IPS-18a (cell line): ENCODE data around the gene GUSB.
"Not testable (repeated sequence)": the region's sequence is repeated elsewhere in the genome, so short reads cannot be mapped to it uniquely, and the experiment has no call there.

Experiments
- H3K27ac ChIP-seq: one replicate; pipeline ENCODE4 v1.5.1; 2013; ENCODE audit warnings: low read length
- H3K27me3 ChIP-seq: one replicate; pipeline ENCODE4 v1.6.1; 2013; ENCODE audit warnings: mild to moderate bottlenecking, low read length; ENCODE audit not compliant: control insufficient read depth, insufficient read depth
- H3K36me3 ChIP-seq: one replicate; pipeline ENCODE4 v1.6.1; 2013; ENCODE audit warnings: low read depth, low read length; ENCODE audit not compliant: control insufficient read depth
- H3K4me1 ChIP-seq: one replicate; pipeline ENCODE4 v1.6.1; 2013; ENCODE audit warnings: low read depth, low read length; ENCODE audit not compliant: control insufficient read depth
- H3K4me3 ChIP-seq: one replicate; pipeline ENCODE4 v1.5.1; 2013; ENCODE audit warnings: low read length
- H3K9ac ChIP-seq: one replicate; pipeline ENCODE4 v1.6.1; 2013; ENCODE audit warnings: mild to moderate bottlenecking, low read length, moderate library complexity
- H3K9me3 ChIP-seq: one replicate; pipeline ENCODE4 v1.6.1; 2013; ENCODE audit warnings: low read depth, low read length; ENCODE audit not compliant: control insufficient read depth

The GUSB gene

DNA sequence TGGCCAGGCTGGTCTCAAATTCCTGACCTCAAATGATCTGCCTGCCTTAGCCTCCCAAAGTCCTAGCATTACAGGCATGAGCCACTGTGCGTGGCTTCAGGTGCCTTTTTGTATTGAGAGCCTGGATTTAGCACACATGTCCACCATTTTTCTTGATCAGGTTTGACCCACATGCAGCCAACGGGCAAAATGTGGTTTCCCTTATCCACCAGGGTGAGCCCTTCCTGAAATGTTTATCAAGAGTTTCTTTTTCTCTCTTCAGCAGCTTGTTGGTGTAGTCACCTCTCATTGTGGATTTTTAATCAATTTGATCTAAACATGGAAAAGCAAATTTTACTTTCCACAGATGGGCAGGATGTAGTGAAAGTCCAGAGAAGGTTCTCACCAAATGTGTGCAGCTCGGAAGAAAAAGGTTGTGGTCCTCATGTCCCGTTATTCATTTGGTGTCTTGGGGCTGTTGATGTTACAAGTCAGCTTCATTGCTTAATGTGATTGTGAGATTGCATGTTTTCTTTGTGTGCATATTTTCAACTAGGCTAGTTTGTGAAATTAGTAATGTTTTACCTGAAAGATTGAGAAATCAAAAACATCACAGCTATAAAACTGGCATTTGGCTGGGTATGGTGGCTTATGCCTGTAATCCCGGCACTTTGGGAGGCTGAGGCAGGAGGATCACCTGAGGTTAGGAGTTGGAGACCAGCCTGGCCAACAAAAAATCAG lies 28.9 kb downstream of the GUSB start:
- no peaks in the 10 kb centered on the region for H3K9me3 ChIP-seq
- peaks cover 20% of the 10 kb centered on the region for H3K36me3 ChIP-seq
- no peaks in the 10 kb centered on the region for H3K4me1 ChIP-seq
- no peak overlapping the region for H3K27ac ChIP-seq
- H3K9ac ChIP-seq = no peak overlapping the region
- H3K4me3 ChIP-seq = no peak overlapping the region
- no peaks in the 10 kb centered on the region for H3K27me3 ChIP-seq

DNA sequence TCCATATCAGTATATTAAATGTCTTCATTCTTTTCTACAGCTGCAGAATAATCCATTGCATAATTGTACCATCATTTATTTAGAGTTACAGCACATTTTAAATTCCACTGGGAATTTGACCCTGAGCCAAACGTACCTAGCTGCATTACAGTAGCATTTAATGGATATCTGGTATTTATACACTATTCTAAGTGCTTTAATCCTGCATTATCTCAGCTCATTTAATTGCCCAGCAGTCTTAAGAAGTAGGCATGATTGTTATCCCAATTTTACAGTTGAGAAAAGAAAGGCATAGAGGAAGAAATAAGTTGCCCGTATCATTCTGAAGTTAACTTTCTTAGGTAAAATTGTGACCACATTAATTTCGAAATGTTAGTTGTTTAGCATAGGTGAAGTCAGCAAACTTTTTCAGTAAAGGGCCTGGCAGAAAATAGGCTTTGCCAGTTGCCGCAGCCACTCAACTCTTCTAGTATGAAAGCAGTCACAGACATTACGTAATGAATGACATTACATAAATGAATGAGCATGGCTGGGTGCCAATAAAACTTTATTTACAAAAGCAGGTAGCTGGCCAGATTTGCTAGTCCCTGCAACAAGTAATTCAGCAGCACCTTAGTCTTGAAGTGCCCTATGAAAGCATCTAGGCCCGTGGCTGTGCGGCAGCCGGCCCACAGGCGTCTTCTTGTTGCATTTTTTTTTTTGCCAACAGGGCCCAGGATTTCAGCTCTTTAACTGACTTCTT lies 30.0 kb downstream of the GUSB start:
- H3K27ac ChIP-seq = no peak overlapping the region
- peaks cover 15% of the 10 kb centered on the region for H3K36me3 ChIP-seq
- H3K9me3 ChIP-seq = no peaks in the 10 kb centered on the region
- no peak overlapping the region for H3K4me3 ChIP-seq
- H3K4me1 ChIP-seq = no peaks in the 10 kb centered on the region
- no peaks in the 10 kb centered on the region for H3K27me3 ChIP-seq
- H3K9ac ChIP-seq = no peak overlapping the region

DNA sequence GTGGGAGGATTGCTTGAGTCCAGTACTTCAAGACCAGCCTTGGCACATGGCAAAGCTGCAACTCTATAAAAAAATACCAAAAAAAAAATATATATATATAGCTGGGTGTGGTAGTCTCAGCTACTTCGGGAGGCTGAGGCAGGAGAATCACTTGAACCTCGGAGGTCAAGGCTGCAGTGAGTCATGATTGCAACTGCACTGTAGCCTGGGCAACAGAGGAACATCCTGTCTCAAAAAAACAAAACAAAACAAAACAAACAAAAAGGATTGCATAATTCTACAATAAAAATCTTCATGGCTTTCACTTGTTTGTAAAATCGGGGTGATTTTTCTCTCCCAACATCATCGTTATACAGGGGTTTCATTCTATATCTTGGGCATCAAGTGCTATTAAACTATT lies 35.1 kb downstream of the GUSB start:
- Histone ChIP-seq H3K27ac (no peak overlapping the region), H3K27me3 (no peaks in the 10 kb centered on the region), H3K9me3 (no peaks in the 10 kb centered on the region)

DNA sequence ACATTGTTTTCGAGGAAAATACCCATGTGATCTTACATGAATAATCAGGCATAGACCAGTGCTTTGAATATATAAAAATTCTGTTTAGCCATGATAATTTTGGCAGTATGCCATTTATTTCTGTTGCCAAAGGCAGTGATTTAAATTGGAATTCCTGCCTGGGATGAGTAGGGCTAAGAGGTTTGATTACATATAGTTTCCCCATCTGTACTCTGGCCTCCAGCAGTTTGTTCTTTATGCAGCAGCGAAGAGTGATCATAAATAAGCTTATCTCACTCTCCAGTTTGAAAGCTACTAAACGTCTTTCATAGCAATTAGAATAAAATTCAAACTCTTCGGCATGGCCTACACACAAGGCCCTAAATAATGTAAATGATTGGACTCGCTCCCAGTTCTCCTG lies 36.2 kb downstream of the GUSB start:
- H3K36me3 ChIP-seq, H3K4me1 ChIP-seq, H3K27ac ChIP-seq, H3K9me3 ChIP-seq, H3K27me3 ChIP-seq, H3K4me3 ChIP-seq, H3K9ac ChIP-seq: not testable (repeated sequence)

More for the DNA sequence above, 35.1 kb downstream of the GUSB start:
- Histone ChIP-seq H3K36me3 (no peaks in the 10 kb centered on the region), H3K4me1 (no peaks in the 10 kb centered on the region), H3K4me3 (no peak overlapping the region), H3K9ac (no peak overlapping the region)

DNA sequence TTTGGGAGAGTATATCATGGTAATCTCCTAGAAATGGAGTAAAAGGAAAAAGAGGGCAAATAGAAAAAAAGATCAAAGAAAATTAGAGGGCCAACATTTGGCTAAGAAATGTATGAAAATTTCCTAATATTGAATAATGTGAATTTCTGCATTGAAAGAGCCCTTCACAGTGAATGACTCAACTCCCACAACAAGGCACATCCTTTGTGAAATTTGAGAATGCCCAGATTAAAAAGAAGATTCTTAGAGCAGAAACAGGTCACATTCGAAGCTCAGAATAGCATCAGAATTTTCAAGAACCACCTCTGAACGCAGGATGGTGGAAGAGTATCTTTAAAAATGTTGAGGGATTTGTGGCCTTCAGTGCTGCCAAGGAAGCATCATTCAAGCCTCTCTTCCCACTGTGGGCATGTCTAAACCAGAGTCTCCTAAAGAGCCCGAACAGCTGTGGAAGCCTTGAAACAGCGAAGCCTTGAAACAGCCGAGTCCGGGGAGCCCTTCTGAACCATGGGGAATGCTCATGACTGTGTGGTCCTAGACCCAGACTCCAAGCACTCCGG lies 43.6 kb downstream of the GUSB start:
- H3K36me3 ChIP-seq = no peaks in the 10 kb centered on the region
- H3K9ac ChIP-seq = no peak overlapping the region

DNA sequence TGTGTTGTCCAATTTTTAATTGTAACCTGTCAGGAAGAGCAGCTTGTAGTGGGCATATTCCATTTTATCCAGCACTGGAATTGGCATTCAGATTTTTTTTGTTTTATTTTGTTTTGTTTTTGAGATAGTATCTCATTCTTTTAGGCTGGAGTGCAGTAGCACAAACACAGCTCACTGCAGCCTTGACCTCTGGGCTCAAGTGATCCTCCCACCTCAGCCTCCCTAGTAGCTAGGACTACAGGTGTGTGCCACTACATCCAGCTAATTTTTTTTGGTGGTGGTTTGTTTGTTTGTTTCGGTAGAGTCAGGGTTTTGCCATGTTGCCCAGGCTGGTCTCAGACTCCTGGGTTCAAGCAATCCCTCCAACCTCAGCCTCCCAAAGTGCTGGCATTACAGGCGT lies 44.7 kb downstream of the GUSB start:
- Histone ChIP-seq H3K9ac (no peak overlapping the region), H3K9me3 (no peaks in the 10 kb centered on the region), H3K36me3 (no peaks in the 10 kb centered on the region), H3K27me3 (no peaks in the 10 kb centered on the region), H3K4me1 (no peaks in the 10 kb centered on the region), H3K27ac (no peak overlapping the region), H3K4me3 (no peak overlapping the region)

More for the DNA sequence above, 43.6 kb downstream of the GUSB start:
- no peak overlapping the region for H3K4me3 ChIP-seq
- H3K9me3 ChIP-seq = no peaks in the 10 kb centered on the region
- H3K27ac ChIP-seq = no peak overlapping the region
- no peaks in the 10 kb centered on the region for H3K27me3 ChIP-seq
- no peaks in the 10 kb centered on the region for H3K4me1 ChIP-seq

DNA sequence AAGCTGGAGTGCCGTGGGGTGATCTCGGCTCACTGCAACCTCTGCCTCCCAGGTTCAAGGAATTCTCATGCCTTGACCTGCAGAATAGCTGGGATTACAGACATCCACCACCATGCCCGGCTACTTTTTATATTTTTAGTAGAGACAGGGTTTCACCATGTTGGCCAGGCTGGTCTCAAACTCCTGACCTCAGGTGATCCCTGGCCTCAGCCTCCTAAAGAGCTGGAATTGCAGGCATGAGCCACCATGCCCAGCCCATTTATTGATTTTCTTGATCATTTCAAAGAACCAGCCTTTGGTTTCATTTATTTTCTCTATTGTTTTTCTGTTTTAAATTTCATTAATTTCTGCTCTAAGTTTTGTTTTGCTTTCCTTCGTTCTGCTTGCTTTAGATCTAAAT lies 50.3 kb downstream of the GUSB start:
- H3K9me3 ChIP-seq = no peaks in the 10 kb centered on the region
- no peak overlapping the region for H3K27ac ChIP-seq
- H3K4me1 ChIP-seq = no peaks in the 10 kb centered on the region
- no peaks in the 10 kb centered on the region for H3K27me3 ChIP-seq
- no peaks in the 10 kb centered on the region for H3K36me3 ChIP-seq
- no peak overlapping the region for H3K9ac ChIP-seq
- no peak overlapping the region for H3K4me3 ChIP-seq

DNA sequence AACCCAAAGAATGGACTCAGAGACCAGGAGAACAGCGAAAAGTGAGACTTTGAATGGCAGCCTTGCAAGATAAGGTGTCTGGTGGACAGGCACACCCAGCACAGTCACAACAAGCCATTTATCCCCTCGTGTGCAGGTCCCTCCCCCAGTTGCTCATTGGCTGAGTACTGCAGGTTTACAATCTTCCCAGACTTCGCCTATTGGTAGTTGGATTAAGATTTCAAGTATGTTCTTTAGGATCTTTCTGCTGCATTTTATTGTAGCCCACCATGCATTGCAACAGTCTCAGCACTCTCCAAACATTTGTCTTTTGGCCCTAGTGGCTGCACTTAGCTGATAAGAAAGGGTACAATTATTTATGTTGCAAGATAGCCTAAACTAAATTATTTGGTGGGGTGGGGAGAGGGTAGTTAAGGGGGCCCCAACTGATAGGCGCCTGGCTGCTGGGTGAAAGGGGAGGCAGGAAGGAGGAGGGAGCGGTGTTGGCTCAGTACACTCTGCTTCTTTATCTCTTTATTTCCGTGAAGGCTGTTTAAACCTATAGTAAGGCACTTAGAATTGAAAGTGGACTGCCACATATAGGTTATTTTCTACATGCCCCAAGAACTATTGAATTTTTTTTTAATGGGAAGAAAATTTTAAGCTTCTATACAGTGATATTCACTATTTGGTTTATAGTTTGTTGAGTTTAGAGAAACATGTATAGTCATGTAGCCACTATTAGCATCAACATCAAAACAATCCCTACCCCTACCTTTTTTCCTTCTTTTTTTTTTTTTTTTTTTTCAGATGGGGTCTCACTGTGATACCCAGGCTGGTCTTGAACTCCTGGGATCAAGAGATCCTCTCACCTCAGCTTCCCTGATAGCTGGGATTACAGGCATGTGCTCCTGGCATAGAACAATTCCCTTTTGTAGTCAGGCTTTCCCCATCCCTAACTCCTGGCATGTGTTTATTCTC lies 54.2 kb downstream of the GUSB start:
- H3K4me3 ChIP-seq = no peak overlapping the region
- no peaks in the 10 kb centered on the region for H3K36me3 ChIP-seq
- no peaks in the 10 kb centered on the region for H3K9me3 ChIP-seq
- no peaks in the 10 kb centered on the region for H3K4me1 ChIP-seq
- no peak overlapping the region for H3K9ac ChIP-seq
- H3K27ac ChIP-seq = no peak overlapping the region
- no peaks in the 10 kb centered on the region for H3K27me3 ChIP-seq

DNA sequence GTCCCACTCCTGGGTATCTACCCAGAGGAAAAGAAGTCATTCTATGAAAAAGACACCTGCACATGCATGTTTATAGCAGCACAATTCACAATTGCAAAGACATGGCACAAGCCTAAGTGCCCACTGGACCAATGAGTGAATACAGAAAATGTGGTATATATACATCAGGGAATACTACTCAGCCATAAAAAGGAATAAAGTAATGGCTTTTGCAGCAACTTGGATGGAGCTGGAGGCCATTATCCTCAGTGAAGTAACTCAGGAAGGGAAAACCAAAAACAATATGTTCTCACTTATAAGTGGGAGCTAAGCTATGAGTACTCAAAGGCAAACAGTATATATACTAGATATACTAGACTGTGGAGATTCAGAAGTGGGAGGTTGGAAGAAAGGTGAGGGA lies 55.4 kb downstream of the GUSB start:
- H3K4me3 ChIP-seq = no peak overlapping the region
- no peak overlapping the region for H3K9ac ChIP-seq
- no peaks in the 10 kb centered on the region for H3K27me3 ChIP-seq
- no peak overlapping the region for H3K27ac ChIP-seq
- no peaks in the 10 kb centered on the region for H3K9me3 ChIP-seq
- no peaks in the 10 kb centered on the region for H3K4me1 ChIP-seq
- no peaks in the 10 kb centered on the region for H3K36me3 ChIP-seq

DNA sequence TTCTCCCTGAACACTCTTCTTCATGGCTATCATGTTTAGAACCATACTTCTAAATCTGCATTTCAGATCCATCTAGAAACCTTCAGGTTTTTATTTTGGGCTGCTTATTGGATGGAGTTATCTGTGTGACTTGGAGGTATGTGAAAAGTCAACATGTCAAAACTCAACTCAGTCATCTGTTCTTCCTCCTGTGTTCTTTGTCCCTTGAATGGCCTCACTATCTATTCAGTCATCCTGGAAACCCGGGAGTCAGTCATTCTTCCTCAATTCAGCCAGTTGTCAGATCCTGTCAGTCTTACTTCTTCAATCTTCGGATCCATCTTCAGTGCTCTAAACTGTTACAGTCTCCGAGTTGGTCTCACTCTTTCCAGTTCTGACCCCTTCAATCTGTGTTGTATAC lies 57.0 kb downstream of the GUSB start:
- no peak overlapping the region for H3K27ac ChIP-seq
- no peak overlapping the region for H3K9ac ChIP-seq
- H3K4me3 ChIP-seq = no peak overlapping the region
- H3K4me1 ChIP-seq = no peaks in the 10 kb centered on the region
- no peaks in the 10 kb centered on the region for H3K36me3 ChIP-seq
- no peaks in the 10 kb centered on the region for H3K27me3 ChIP-seq
- H3K9me3 ChIP-seq = no peaks in the 10 kb centered on the region

DNA sequence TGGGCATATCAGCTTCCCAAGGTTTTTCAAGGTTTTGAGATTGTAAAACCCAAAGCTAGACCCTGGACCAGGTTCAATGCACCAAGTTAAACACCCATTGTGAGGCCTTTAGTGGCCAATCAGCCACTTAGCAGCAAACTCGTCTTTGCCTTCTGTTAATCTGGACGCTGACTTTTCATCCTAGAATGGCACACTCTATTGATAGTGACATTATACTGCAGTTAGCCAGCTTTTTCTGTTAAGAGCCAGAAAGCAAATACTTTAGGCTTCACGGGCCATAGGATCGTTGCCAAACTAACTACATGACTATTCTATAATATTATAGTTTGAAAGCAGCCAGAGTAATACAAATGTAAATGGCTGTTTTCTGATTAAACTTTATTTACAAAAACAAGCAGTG lies 57.8 kb downstream of the GUSB start:
- Histone ChIP-seq H3K27me3 (no peaks in the 10 kb centered on the region), H3K4me1 (no peaks in the 10 kb centered on the region), H3K4me3 (no peak overlapping the region), H3K36me3 (no peaks in the 10 kb centered on the region), H3K9ac (no peak overlapping the region), H3K9me3 (no peaks in the 10 kb centered on the region), H3K27ac (no peak overlapping the region)
